Stimulated activated CD8-positive, alpha-beta memory T cell treated with anti-CD3 and anti-CD28 coated beads, Interleukin-7, amount 100 ng/mL, for 4 hours (primary cell): ENCODE measurements around the gene ITIH5.
"Not testable (repeated sequence)": the region's sequence is repeated elsewhere in the genome, so short reads cannot be mapped to it uniquely, and the experiment has no call there.

Experiments
- DNase-seq, 2 donors: peaks; one replicate each; pipeline ENCODE4 v3.0.0-alpha.2; 2020; ENCODE audit warnings: low read depth in 2 of 2

The ITIH5 gene

DNA sequence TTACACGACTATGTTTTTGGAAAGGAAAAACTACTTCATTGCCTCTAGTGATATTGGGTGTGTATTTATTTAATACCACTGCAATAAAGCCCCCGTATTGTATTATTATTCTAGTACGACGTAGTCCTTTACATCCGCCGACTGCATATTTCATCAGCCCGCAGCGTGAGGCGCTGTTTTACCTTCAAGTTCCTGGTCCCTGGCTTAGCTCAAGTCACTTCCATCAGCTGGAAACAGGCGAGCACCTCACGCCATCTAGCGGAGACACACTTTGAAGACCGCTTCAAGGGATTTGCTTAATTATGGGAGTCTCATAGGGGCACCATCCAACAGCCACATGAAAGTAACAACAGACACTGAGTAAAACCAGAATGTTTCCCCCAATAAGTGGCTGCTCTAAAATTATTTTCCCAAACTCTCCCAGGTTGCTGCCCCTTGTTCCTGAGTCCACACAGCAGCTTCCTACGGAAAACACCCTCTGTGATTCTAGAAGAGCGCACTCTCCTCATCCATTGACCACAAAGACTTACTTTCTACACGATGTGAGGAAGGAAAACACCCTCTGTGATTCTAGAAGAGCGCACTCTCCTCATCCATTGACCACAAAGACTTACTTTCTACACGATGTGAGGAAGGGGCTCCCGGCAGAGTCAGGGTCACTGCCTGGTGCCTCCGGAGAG, 20.6 kb upstream of the ITIH5 start:
- peak; percentile 64 to 70 for DNase-seq

DNA sequence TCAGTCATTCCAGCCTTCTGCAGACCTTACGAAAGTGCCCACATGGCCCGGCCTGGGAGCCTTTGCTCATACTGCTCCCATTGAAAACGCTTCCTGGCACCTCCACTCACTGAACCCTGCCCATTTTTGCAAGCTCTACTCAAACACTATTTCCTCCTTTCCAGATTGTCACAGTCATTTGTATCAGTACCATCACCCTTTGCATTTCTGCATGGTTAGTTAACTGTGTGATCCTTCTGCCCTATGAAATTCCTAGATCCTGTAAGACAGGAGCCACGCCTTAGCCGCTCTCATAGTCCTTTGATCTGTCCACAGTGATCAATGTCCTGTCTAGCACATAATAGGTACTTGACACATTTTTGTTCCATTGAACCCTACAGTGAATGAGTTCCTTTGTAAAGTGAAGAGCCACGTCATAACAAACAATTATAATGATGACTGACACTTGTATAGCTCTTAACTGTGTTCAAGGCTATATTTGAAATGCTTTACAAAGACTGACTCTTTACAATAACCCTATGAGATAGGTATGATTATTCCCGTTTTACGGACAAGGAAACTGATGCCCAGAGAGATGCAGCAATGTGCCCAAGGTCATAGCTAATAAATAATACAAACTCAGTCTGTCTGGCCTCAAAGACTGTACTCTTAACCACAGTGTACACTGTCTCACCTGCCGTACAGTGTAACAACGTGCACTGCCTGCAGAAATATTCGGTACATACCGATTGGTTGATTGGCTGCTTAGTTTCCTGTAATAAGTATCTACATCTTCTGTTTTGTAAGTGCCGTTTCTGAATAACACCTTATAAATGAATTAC, 19.8 kb upstream of the ITIH5 start:
- DNase-seq, result no peak

DNA sequence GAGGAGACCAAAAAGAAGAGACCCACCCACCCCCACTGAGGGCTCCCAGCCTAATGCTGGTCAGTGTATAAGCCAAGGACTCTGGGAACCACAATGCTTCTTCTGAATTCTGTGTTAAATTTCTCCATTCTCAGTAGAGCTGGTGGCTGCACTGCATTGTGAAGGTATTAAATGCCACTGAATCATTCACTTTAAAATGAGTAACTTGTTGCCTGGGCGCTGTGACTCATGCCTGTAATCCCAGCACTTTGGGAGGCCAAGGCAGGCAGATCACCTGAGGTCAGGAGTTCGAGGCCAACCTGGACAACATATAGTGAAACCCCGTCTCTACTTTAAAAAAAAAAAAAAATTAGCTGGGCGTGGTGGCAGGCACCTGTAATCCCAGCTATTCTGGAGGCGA, 13.3 kb upstream of the ITIH5 start:
- not testable (repeated sequence) for DNase-seq

DNA sequence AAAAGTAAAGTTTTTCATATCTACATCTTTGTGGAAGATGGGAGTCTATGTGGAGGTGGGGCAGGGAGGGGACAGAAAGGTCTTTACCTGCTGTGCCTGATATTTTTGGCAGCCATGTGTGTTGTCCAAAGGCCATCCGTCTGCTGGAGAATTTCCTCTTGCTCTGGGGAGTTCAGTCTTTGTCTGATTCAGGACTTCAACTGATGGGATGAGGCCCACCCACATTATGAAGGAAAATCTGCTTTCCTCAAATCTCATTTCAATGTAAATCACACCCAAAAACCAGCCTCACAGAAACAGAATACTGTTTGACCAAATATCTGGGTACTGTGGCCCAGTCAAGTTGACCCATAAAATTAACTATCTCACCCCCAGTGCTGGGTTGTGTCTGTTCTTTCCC, 12.5 kb upstream of the ITIH5 start:
- DNase-seq, result no peak

DNA sequence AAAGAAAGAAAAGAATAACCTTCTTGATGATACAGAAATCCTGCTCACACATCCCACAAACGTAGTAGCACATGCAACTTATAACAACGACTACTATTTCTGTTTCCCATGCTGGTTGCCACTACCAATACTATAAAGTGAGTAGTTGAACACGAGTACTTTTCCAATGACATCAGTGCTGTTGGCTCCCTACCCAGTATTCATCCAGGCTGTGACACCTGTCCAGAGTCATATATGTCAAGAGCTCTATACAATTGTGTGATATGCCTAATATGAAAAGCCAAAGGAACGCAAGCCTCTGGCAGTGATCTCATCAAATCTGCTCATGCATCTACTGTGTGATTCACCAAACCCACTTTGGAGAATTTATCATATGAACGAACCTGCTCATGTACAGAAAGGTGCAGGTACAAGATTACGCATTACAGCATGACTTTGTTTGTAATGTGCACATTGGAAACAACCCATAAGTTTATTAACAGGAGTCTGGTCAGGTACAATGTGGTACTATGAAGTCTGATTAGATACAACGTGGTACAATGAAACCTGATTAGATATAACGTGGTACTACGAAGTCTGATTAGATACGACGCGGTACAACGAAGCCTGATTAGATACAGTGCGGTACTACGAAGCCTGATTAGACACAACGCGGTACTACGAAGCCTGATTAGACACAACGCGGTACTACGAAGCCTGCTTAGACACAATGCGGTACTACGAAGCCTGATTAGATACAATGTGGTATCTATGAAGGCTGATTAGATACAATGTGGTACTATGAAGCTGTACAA, 5.8 kb upstream of the ITIH5 start:
- no peak for DNase-seq

DNA sequence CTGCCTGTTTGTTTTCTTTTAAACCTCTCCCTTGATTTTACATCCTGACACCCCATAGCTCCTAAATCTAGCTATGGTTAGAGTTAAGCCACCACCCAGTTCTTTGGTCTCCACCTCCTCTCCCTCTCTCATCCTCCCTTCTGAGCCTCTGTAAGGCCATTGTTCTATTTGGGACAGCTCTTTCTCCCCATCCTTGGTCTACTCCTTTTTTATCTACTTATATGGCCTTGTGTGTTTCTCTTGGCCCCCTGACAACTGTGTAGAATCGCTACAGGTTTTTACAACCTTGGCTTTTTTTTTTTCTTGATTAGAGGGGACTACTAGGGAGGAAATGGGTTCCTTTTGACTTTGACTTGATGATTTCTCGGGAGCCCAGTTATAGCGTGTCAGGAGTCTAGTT, 3.4 kb upstream of the ITIH5 start:
- DNase-seq, result no peak

DNA sequence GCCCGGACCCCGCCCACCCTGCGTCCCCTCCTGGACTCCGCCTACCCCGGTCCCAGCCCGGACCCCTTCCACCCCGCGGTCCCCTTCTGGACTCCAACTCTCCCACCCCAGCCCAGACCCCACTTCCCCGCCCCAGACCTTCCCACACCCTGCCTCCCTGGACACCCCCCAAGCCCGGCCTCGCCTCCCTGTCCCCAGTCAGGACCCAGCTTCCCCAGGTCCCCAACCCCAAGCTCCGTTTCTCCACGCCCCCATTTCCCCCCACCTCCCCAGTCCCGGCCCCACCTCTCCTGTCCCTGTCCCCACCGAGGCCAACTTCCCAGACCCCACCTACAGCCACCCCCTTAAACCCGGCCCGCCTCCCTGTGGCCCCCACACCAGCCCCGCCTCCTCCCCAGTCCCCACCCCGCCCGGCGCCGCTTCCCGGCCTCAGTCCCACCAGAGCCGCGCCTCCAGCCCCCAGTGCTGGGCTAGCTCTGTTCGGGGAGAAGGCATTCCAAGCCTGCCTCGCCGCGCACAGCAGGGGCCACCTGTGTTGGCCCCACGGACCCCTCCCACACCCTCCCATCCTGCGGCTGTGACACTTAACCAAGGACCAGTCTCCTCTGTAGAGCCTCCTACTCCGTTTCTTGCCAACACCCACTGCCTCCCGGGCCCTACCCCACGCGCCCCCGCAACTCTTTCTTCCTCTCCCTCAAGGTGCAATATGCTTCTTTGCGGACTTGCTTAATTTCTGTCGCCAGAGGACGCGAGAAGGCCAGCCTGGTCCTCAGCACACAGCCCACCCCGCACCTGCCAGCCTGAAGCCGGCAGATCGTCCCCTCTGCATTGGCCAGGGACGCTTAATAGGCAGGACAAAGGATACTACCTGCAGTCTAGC, 736 bp upstream of the ITIH5 start:
- DNase-seq, result peak in 1 of 2 donors; percentile 2

DNA sequence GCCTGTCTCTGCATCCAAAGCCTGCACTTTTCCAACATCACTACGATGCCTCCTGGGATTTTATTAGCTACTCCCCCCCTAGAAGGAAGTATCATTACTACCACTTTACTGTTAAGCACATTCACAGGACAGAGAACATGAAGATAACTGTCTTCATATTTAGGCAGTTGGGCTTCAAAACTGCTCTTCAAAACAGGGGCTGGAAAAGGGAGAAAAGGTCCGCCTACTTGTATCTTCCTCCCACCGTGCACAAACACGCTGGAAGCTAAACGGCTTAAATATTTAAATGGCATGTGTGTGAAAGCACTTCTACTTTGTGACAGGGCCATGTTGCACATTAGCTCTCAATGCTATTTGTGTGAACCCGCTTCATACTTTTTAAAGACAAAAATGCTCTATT, 999 bp downstream of the ITIH5 start:
- no peak for DNase-seq

DNA sequence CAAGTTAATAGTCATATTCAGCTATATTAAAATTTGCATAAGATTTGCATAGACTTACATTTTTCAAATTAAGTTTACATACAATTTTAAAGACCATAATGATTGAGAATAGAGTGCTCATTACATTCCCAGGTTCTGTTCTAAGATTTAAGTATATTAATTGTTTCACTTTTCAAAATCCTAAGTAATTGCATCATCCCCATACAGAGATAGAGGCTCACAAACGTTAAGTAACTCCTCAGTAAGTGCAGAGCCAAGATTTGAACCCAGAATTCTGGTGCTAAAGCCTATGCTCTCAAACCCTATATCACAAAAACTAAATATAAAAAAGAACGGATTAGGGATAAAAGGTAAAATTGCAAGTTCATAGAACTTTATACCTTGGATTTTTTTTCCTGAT, 2.1 kb downstream of the ITIH5 start:
- DNase-seq, result no peak

DNA sequence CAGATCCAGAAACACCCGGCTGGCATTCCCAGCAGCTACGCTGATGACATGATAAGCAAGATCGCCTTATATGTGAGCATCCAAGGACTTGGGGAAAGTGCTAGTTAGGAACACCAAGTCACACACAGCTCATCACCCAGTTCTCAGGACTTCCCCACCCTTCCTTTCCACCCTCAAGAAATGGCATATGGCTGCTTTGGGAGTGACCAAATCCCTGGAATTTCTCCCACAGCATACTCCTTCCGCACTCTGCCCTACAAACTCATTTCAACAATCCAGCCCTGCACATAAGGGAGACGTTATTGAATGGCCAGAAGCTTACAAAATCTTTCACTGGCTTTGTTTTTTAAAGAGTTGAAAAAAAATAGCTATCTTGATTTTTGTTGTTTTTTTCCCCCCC, 4.2 kb downstream of the ITIH5 start:
- DNase-seq, result no peak

DNA sequence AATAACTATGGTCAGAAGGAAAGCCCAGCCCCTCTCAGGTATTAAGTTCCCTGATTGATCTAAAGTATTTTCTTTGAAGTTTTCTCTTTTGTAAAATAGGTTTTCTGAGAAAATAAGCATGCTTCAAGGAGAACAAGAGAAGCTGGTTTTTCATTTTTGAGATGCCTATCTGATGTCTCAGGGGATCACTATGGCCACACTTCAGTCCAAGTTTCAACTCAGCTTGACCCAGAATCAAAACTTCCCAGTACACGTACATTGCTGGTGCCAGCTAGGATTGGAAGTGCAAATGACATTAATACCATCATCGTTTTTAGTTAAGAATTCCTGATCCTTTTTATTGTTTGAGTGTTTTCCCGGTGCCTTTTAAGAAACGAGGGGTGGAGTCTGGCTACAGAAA, 7.2 kb downstream of the ITIH5 start:
- DNase-seq, result no peak

DNA sequence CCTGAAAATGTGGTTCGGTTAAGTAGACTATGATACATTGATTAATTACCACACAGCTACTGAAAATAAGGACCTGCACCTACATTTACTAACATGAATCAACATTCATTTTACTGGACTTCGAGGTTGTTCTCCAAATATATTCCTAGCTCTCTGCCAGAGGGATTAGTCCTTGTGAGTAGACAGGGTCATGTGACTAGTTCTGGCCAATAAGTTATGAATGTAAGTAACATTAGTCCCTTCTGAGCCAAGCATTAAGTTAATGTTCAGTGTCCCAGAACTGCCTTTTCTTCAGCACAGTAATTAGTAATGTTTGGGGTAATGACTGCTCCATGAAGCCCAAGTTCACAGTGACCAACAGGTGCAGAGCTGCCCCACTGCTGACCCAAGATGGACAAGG, 9.2 kb downstream of the ITIH5 start:
- DNase-seq, result no peak

DNA sequence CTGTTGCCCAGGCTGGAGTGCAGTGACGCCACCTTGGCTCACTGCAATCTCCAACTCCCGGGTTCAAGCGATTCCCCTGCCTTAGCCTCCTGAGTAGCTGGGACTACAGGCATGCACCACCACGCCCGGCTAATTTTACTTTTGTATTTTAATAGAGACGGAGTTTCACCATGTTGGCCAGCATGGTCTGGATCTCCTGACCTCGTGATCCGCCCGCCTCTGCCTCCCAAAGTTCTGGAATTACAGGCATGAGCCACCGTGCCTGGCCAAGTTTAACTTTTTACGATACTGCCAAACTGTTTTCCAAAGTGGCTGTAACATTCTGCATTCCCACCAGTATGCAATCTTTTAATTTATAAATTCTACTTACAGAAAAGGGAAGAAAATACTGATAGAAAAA, 9.7 kb downstream of the ITIH5 start:
- DNase-seq, result not testable (repeated sequence)

DNA sequence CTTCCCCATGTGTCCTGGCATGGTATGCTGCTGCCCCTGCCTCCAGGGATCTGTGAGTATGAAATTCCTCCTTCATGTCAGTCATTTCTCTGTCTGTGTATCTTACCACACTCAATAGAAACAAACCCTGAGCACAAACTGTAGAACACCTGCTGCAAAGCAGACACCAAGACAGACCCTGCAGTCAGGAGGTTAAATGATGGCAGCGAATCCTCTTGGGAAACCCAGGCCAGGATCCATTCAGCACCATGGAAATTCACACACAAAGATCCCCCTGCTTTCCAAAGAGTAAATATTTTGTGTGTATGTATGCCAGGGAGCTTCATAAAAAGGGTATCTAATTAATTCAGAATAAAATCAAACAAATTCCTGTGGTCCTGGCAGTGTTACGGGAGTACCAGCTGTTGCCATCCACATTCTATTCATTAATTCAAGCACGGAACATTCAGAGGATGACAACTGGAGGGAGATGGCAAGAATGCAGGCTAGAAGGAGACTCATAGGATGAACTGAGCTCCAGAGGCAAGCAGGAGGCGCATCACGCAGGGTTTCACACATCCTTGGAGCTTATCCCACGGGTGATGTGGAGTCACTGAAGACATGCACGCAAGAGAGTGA, 14.8 kb downstream of the ITIH5 start:
- no peak for DNase-seq

DNA sequence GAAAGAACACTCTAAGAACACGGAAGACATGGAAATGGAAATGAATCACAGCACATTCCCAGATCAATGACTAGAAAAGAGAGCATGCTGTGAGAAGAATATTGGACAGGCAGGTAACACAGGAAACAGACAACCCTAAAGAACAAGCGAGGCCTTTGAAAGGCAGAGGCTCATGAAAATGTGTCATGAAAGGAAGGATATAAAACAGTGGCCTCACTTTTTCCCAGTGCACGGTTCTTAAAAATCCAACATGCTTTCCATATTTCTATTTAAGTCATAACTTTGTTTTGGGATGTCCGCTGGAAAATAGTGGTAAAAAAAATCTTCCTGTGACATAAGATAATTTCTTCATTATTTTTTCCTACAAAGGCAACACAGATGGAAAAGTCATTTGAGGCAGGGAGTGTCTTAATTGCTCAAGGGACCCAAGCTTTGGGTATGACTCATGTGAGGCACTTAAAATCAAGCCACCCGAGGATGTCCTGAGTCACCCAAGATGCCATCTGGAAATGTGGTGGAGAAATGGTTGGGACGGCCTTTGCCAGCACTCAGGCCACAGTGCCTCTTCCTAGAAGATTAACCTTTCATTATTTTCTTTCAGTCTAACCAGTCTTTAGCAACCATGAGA, 17.0 kb downstream of the ITIH5 start:
- DNase-seq, result no peak

DNA sequence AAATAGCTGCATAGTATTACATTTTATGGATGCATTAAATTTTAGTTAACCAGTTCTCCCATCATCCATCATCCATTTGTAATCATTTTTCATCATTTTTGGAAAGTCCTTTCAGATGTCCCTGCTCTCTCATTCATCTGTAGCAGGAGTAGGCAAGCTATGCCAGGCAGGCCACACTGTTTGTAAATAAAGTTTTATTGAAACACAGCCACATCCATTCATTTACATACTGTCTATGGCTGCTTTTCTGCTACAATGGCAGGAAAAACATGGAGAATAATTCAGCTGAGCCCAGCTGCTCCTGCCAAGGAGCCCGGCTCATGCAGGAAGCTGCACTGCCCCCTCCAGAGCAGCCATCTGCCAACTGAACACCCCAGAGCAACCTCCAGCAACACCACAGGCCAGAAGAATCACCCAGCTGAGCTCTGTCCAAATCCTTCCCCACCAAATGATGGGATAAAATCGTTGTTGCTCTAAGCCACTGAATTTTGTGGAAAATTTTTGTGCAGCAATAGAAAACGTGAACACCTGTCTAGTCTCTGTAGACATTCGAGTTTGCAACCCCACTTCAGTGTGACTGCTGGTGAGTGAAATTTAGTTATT, 19.6 kb downstream of the ITIH5 start:
- DNase-seq, result no peak

DNA sequence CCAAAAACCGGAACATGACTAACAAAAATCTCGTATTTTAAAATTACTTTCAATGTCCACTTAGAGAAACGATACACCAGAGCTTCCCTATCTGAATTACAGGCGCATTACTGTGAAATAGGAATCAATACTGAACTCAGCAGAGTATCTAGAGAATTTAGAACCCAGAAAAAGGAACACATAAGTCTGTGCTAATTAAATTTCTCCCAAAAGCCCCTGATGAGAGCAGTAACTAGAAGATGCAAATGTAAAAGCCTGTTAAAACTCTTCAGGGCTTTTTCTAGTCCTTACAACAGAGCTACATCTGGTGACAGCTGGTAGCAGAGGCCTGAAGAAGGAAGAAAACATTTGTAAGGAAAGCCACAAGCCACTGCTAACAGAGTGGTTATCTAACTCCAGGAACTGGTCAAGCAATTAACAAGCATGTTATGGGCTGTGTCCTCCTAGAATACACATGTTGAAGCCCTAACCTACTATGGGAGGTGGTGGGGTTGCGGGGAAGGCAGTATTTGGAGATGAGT, 24.2 kb downstream of the ITIH5 start:
- DNase-seq, result no peak

DNA sequence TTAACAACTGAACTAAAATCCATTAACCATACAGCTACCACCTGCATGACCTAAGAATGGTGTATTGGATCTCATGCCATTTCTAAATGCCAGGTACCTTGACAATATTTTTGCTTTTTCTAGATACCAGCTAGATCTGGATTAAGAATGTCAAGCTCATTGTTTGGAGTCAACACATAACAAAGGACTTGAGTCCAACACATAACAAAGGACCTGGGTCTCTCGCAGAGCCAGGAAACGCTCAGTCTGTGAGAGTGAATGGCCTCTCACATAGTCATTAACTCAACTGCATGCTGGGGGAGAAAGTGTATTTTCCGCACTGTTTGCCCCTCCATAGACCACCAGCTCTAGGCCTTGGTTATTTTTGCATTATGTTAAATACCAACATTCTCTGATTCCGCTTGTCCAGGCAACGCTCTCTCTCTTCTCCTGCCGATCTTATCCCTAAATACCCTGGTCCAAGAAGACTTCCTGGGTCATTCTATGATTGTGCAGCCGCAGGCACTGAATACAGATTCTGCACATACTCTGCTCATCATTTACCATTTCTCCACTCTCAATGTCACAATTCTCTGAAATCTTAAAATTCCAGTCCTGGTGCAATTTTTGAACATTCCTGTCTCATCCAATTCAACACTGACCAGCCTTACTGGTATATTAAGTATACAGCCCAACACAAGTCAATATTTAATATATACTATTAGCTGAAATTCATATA, 31.2 kb downstream of the ITIH5 start:
- DNase-seq, result no peak

DNA sequence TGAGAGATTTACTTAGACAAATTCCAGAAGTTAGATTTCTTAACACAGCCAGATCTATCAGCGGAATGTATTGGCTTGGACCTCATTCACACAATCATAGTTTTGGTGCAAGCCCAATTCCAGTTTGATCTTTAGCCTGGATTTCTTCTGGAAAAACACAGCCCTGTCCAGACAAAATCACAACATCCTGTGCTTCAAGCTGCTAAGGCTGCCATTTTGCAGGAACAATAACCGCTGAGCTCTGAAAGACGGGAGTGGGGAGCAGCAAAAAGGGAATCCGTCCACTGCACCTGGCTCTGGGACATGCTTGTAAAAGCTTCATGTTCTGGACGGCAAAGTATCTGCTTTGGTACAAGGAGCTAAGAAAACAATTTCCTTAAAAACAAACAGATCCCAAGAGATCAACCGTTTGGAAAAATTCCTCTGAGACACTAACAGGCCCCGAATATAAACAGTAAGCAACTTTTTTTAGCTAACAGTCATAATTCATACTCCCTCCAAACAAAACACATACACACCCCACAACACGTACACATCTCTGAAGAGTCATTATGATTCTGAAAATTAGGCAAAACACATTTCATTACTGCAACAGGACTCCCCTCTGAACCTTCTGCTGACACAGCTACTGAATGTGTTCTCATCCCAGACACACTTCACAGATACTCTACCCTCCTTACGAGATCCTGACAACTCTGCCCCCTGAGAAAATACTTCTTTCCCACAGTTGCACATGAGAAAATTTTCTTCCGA, 32.4 kb downstream of the ITIH5 start:
- no peak for DNase-seq
